ENCODE results near the gene SORBS2.
A peak's percentile ranks its signal among the peaks of the same experiment; 100 is the strongest.
"Not testable (repeated sequence)": the region's sequence is repeated elsewhere in the genome, so short reads cannot be mapped to it uniquely, and the experiment has no call there.

The SORBS2 gene

DNA sequence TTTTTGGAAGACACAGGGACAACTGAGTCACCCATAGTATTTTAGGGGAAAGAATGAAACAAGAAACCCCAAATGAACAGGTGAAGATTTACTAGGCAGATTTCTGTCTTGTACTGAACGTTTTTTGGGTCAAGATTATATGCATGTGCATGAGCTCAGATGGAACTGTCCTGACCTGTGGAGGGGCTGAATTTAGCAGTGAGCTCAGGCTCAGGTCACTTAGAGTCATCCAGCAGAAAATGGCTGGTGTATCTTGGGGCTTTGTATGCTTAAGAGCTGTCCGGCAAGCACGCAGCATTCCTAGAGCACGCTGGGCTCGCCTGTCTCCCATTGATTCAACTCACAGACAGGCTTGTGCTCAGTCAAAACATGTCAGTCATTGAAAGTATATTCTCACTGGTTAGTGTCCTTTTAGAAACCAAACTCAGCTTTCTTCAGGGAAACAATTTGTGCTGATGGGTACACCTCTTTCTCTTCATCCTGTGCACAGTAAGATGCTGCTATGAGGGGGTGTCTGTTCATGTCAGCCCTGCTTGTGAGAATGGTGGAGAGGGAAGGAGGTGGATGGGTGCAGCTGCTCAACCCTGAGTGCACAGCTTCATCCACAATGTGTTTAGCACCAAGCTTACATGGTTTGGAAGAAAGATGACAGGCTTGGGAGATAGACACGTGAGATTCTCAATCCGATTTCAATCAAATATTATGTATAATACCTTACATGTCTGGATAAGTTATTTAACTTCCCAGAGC is 229.2 kb downstream of the SORBS2 start:
- H3K27ac ChIP-seq: no peak overlapping the region
- no peak overlapping the region for H3K4me3 ChIP-seq

DNA sequence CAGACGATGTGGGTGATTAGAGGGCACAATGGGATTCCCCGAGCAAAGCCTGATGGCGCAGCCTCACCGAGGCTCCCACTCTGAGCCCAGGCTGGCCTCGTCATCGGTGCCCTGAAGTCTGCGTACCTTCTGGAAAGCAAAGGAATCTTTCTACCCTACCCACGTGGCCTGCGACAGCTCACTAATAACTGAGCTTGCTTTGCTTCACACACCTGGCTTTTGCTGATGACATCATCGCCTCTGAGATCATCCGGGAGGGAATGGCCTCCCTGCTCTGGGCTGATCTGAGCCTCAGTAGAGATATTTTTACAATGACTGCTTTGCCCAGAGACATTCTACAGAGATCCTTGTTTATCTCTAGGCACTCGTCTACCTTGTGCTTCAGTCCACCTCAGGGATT is 231.3 kb downstream of the SORBS2 start:
- no peak overlapping the region for H3K27ac ChIP-seq
- H3K4me3 ChIP-seq: no peak overlapping the region

DNA sequence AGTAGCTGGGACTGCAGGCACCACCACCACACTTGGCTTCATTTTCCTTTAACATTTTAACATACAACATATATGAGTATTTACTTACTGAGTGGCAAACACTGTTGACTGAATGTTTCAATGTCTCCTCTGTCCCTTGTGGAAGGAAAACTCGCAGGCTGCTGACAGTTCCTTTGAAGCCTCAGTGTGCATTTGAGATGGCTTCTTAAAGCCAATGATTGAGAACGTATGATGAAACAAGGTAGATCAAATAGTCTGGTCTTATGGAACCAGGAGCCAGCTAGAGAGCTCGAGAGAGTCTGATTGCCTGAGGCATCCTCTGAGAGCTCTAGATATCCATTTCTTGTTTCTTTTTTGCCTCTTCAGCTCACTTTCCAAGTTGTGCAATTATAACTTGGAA is 233.7 kb downstream of the SORBS2 start:
- Histone ChIP-seq H3K4me3 (no peak overlapping the region), H3K27ac (no peak overlapping the region)

DNA sequence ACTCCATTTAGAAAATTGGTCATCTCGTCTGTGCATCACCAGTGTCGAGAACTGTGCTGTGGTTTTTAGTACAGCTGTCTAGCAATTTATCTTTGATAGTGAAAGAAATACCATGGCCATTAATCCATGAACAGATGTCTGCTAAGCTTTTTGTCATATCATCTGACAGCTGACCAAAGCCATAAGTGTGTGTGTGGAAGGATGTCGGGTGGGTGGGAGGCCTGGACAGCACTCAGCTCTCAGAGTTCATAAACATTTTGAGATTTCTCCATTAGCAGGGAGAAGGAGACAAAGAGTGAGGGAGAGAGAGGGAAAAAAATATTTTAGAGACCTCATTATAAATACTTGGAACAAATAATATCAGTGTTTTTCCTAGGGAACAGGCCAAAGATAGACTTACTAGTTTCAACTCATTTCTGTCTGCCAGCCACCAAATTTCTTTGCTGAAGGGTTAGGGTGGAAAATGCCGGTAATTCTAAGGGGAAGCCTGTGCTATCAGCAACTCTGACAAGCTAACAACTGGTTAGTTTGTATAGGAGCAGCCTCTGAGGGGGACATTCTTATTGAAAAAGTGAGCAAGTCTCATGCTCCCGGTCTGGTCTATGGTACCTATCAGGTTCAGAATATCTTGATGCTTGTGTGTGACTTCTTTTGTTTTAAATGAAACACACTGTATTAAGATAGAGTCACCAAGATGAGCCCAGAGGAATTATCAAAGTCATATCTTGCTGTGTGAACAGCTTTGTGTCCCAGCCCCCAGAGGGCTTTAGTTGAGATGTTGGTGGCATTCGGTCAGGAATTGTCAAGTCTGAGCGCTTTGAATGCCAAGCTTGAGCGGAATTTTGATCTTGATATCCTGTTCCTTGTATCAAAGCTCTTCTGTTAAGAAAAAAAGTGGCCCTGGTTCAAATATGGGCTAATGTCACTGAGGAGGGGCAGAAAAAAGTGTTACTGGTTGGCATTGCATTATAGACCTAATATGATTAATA is 234.7 kb downstream of the SORBS2 start:
- H3K4me3 ChIP-seq: no peak overlapping the region
- H3K27ac ChIP-seq: no peak overlapping the region

DNA sequence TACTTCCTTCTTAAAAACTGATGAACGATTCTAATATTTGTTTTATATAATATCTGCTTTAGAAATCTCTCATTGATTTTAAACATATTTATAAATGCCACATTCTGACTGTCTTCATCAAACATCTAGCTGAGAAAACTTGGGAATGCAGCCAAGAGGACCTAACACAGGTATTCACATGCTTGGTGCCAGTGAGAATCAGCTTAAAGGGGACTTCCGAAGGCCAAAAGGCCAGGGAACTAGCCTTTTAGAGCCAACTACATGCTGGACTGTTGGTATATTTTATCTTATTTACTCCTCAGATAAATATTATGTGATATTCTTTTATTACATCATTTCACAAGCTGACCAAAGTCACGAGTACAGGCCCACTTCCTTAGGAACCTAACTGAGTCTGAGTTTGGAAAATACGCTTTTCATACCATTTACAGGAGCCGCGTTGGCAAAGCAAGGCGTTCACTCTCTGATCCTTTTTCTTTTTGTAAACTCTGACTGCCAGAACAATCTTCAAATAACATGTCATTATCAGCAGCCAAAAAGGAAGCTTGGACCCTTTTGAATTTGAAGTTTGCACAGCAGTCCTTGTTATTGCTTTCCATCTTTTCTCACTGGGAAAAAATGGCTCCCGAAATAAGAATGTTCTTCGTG is 235.6 kb downstream of the SORBS2 start:
- no peak overlapping the region for H3K27ac ChIP-seq

DNA sequence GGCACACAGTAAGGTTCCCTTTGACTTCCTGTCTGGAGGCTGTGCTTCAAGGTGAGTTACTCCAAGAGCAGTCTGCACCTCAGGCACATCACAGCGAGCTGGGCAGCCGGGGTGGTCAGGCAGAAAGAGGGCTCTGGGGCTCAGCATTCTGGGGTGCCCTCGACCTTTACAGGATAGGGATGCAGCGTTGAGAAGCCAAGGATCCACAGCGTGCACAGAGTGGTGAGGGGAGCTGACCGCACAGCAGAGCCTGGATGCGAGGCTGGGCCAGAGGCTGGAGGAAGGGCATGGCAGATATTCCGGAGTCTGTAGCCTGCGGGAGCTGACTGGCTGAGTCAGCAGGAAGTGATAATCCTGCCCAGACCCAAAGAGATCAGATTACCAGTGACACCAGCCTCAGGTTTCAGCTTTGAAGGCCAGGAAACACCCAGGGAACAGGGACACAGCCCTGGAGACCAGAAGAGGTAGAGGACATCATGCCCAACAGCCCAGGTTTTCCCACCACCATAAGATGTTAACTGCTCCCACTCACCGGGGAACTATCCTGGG is 238.3 kb downstream of the SORBS2 start:
- Histone ChIP-seq H3K4me3 (no peak overlapping the region), H3K27ac (peak overlapping the region in 4 of 21 experiments; percentile 9 to 35 (median 24))

More for the DNA sequence above, 235.6 kb downstream of the SORBS2 start:
- no peak overlapping the region for H3K4me3 ChIP-seq

DNA sequence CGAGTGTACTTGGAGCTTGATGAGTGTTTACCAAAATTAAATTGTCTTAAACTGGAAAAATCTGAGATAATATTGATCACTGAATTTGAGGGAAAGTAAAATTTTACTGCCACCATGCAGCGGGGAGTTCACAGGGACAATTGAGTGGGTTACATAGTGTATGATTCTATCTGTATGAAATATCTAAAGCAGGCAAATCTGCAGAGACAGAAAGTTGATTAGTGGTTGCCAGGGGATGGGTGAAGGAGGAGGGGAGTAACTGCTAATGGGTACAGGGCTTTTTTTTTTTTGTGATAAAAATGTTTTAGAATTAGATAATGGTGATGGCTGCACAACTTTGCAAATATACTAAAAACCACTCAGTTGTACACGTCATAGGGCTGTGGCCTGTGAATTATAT is 241.3 kb downstream of the SORBS2 start:
- no peak overlapping the region for H3K4me3 ChIP-seq
- H3K27ac ChIP-seq: peak overlapping the region in 1 of 21 experiments; percentile 17

DNA sequence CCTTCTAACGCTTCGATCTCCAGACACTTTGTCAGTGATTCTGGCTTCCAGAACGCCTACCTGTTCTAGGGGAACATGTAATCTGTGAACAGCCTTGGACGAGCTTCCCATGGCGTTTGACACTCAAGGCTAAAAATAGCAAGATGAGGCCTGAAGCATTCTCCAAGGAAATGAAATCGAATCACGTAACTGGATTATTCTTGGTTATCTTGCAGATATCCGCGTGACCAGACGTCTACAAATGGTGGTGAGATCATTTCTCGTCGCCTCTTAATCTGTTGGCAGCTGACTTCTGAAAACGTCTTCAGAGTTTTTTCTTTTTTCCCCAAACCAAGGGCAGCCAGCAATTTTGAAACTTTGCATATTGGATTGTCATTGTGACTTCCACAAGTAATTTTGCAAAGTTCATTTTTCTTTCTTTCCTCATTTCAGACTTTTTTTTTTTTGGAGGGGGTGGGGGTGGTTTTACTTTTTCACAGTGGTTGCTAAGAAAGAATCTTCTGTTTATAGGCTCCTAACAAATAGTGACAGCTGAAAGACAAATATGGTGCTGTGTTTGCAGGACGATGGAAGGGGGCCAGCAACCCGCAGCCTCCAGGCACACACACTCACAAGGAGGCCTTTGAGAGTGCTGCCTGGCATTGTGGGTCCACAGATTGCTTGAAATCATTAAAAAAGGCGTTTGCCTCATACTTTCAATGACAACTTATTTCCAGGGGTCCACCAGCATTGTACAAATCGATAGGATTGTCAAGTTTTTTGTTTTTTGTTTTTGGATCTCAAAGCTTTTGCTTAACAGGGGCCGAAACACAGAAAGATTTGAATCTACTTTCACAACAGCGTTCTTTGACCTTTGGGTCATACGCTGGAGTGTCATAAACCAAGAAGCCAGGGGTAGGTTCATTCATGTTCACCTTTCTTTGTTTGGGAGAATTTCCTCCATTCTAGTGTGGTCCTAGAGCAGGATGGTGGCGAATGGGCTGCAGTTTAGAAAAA is 244.3 kb downstream of the SORBS2 start:
- Histone ChIP-seq H3K27ac (peak overlapping the region in 12 of 21 experiments; percentile 32 to 88 (median 68)), H3K4me3 (no peak overlapping the region)

DNA sequence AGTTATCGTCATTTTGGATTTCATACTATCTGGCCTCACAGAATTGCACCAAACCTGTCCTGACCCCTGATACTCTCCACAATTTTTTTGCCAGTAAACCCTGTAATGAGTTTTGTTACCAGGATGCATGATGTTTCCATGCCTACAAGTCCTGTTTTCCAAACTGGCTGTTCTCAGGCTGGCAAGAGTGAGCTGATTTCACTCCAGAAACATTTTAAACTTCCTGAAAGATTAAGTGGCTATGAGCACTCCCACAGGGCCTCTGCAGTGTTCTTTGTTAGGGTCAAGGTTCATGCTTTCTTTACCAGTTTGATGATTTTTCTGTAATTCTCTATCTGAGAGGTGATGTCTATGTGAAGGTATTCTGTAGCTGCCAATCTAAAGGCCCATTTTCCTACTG is 245.0 kb downstream of the SORBS2 start:
- Histone ChIP-seq H3K27ac (peak overlapping the region in 13 of 21 experiments; percentile 42 to 88 (median 71)), H3K4me3 (no peak overlapping the region)

DNA sequence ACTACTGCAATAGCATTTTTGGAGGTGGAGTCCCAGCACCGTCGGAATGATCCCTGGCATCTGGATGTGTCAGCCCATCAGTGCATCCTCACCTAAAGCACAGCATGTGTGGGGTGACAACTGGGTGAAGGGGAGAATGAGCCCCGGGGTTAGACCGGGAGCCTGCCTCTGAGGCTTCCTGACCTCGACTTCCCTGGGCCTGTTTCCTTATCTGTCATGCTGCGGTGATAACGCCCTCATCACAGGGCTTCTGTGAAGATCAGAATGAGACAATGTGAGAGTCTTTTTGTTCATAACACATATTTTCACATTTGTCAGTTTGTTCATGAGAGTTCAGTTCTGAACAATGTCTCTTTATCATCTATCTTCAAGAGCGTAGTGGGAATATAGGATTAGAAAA is 245.6 kb downstream of the SORBS2 start:
- H3K27ac ChIP-seq: peak overlapping the region in 14 of 21 experiments; percentile 47 to 88 (median 66)
- H3K4me3 ChIP-seq: no peak overlapping the region

DNA sequence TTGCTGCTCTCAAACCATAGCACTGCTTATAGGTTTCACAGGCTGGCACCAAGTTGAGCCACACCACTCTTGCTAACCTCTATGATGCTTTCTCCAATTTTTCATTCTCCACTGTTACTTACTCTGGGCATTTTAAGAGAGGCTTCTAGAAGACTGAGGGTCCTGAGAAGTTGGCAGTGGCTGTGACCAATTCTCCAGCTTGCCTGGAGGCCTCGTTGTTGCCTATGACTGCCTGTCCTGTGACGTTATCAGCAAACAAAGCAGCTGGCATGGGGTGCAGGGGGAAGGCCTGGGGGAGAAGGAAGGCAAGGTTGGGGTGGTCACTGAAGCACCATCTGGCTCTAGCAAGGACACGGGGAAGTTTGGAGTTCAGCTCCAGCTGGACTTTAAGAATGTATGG is 246.3 kb downstream of the SORBS2 start:
- peak overlapping the region in 2 of 21 experiments; percentile 81 to 88 for H3K27ac ChIP-seq
- no peak overlapping the region for H3K4me3 ChIP-seq

DNA sequence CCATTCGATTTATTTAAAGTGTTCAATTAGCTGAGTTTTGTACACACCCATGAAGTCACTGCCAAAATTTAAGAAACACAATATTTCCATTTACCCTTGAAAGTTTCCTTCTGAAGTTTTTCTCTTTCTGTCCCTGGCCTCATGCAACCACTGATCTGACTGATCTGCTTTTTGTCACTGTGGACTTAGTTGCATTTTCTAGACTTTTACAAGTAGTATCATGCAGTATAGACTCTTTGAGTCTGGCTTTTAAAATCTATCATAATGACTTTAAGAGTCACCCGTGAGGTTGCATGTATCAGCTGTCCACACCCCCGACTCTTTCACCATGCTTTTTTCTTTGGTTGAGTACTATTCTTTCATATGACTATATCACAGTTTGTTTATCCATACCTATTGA is 247.6 kb downstream of the SORBS2 start:
- H3K4me3 ChIP-seq: no peak overlapping the region
- no peak overlapping the region for H3K27ac ChIP-seq

DNA sequence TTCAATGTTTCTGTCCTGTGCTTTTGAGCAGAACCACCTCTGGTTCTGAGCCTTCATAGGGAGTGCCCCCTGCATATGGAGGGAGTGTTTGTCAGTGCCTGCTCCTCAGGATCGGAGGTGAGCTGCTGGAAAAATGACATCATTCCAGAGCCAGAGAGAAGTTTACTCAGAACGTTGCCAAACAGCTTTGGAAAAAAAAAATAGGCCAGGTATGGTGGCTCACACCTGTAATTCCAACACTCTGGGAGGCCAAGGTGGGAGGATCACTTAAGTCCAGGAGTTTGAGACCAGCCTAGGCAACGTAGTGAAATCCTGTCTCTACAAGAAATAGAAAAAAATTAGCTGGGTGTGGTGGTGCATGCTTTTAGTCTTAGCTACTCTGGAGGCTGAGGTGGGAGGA is 249.5 kb downstream of the SORBS2 start:
- no peak overlapping the region for H3K27ac ChIP-seq

DNA sequence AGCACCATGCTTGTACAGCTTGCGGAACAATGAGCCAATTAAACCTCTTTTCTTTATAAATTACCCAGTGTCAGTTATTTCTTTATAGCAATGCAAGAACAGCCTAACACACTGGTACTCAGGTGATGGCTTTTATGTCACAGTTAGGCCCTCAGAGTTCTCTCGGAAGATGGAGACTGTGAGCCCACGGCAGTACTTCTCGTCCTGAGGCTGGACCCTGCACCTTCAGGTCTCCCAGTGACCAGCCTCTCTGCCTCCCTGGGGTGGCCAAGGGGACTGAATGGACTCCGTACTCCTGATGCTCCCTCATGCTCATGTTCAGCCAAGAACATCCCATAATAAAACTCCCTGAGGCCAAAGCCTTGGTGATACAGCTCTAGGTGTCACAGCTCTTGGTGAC is 251.7 kb downstream of the SORBS2 start:
- Histone ChIP-seq H3K27ac (peak overlapping the region in 1 of 21 experiments; percentile 26), H3K4me3 (no peak overlapping the region)

More for the DNA sequence above, 249.5 kb downstream of the SORBS2 start:
- H3K4me3 ChIP-seq: no peak overlapping the region

DNA sequence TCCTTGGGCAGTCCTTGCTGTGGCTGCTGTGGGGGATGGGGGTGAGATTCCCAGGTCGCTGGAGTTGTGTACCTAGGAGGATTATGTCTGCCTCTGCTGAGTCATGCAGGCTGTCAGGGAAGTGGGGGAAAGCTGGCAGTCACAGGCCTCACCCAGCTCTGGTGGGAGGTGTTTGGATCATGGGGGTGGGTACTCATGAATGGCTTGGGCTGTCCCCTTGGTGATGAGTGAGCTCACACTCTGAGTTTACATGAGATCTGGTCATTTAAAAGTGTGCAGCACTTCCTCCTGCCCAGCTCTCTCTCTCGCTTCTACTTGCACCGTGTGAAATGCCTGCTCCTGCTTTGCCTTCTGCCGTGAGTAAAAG is 252.1 kb downstream of the SORBS2 start:
- H3K4me3 ChIP-seq: no peak overlapping the region
- peak overlapping the region in 3 of 21 experiments; percentile 16 to 37 (median 26) for H3K27ac ChIP-seq

DNA sequence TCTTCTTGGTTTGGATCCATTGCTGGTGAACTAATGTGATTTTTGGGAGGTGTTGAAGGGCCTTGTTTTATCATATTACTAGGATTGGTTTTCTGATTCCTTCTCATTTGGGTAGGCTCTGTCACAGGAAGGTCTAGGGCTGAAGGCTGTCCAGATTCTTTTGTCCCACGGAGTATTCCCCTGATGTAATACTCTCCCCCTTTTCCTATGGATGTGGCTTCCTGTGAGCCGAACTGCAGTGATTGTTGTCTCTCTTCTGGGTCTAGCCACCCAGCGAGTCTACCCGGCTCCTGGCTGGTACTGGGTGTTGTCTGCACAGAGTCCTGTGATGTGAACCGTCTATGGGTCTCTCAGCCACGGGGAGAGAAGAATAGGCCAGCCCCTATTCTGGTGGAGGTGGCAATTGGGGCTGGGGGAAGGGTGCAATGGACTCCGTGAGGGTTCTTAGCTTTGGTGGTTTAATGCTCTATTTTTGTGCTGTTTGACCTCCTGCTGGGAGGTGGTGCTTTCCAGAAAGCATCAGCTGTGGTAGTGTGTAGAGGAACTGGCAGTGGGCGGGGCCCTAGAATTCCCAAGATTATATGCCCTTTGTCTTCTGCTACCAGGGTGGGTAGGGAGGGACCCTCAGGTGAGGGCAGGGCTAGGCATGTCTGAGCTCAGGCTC is 252.6 kb downstream of the SORBS2 start:
- H3K27ac ChIP-seq: peak overlapping the region in 3 of 21 experiments; percentile 16 to 37 (median 26)
- not testable (repeated sequence) for H3K4me3 ChIP-seq

DNA sequence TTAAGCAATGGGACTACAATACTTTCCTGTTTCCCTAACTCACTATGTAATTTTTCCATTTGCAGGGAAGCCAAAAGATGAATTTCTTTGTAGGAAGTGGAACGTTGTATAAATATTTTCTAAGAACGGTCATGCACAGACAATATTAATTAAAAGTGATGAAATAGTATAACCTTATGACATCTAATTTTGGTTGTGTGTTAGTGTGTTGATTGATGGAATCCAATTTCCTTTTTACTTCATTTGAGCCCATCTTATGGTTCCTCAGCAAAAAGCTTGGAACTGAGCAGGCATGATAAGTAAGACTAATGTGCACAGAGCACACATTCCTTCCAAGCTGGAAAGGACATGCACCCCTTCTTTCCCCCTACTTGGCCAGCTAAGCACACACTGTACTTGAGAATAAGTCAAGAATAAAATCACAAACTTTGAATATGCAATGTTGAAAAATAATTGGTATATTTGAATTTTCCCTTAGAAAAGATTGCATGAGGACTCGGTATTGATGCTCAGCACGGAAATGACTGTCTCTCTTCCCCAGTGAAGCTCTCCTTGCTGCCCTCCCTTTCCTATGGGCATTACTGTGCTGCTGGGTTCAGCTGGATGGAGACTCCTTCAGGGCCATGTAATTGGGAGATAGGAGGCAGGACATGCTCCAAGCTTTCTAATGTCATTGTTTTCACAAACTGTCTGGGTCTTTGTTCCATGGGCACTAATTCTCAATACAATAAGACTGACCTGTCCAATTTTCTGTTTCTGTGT is 257.4 kb downstream of the SORBS2 start:
- H3K4me3 ChIP-seq: no peak overlapping the region
- peak overlapping the region in 1 of 21 experiments; percentile 3 for H3K27ac ChIP-seq

All from skin epidermis (tissue), 12 donors.